Muscle layer of duodenum (tissue), 2 donors: ENCODE results near the gene PLS3.

ENCODE experiments used
- H3K27ac ChIP-seq: one replicate; pipeline ENCODE4 v1.7.0; 2013; ENCODE audit warnings: mild to moderate bottlenecking, low read length
- H3K27me3 ChIP-seq: one replicate; pipeline ENCODE4 v1.7.0; 2013; ENCODE audit warnings: low read depth, mild to moderate bottlenecking, control low read depth, low read length
- H3K36me3 ChIP-seq, 2 donors: one replicate each; pipeline ENCODE4 v1.7.0; 2013; ENCODE audit warnings: low read length in 2 of 2, control low read depth in 1 of 2, mild to moderate bottlenecking in 1 of 2; ENCODE audit not compliant: insufficient read depth in 2 of 2, control insufficient read depth in 1 of 2
- H3K4me1 ChIP-seq, 2 donors: one replicate each; pipeline ENCODE4 v1.7.0; 2013; ENCODE audit warnings: low read length in 2 of 2, mild to moderate bottlenecking in 2 of 2, control low read depth in 1 of 2, moderate library complexity in 1 of 2; ENCODE audit not compliant: insufficient read depth in 2 of 2, control insufficient read depth in 1 of 2
- H3K4me3 ChIP-seq, 2 donors: one replicate each; pipeline ENCODE4 v1.7.0; 2013; ENCODE audit warnings: low read length in 2 of 2, low read depth in 1 of 2, mild to moderate bottlenecking in 1 of 2
- H3K9me3 ChIP-seq, 2 donors: one replicate each; pipeline ENCODE4 v1.7.0; 2013; ENCODE audit warnings: low read length in 2 of 2, control low read depth in 1 of 2, mild to moderate bottlenecking in 1 of 2; ENCODE audit not compliant: control insufficient read depth in 1 of 2
- donor health status: healthy.

The PLS3 gene

GRCh38 chrX:115591856-115592842, 31.2 kb downstream of the PLS3 start:
- Histone ChIP-seq H3K27me3 (no peaks in the 10 kb centered on the region), H3K4me1 (no peaks in the 10 kb centered on the region), H3K27ac (no peak overlapping the region), H3K4me3 (no peak overlapping the region), H3K36me3 (no peaks in the 10 kb centered on the region), H3K9me3 (no peaks in the 10 kb centered on the region)

GRCh38 chrX:115592997-115593734, 32.2 kb downstream of the PLS3 start:
- H3K27me3 ChIP-seq, result no peaks in the 10 kb centered on the region
- no peak overlapping the region for H3K27ac ChIP-seq
- no peaks in the 10 kb centered on the region for H3K36me3 ChIP-seq
- H3K4me3 ChIP-seq, result no peak overlapping the region
- H3K4me1 ChIP-seq, result no peaks in the 10 kb centered on the region
- H3K9me3 ChIP-seq, result no peaks in the 10 kb centered on the region

- H3K36me3 ChIP-seq, result no peaks in the 10 kb centered on the region
Observed at GRCh38 chrX:115595049-115595448, 34.1 kb downstream of the PLS3 start.

GRCh38 chrX:115598556-115598955, 37.6 kb downstream of the PLS3 start:
- Histone ChIP-seq H3K4me1 (peaks cover 0 to 3% of the 10 kb centered on the region in 2 donors), H3K9me3 (no peaks in the 10 kb centered on the region), H3K4me3 (no peak overlapping the region), H3K36me3 (no peaks in the 10 kb centered on the region), H3K27me3 (no peaks in the 10 kb centered on the region), H3K27ac (no peak overlapping the region)

More at GRCh38 chrX:115595049-115595448, 34.1 kb downstream of the PLS3 start:
- H3K27me3 ChIP-seq, result no peaks in the 10 kb centered on the region
- no peak overlapping the region for H3K27ac ChIP-seq
- H3K4me3 ChIP-seq, result no peak overlapping the region
- no peaks in the 10 kb centered on the region for H3K4me1 ChIP-seq
- no peaks in the 10 kb centered on the region for H3K9me3 ChIP-seq

- H3K4me3 ChIP-seq, result no peak overlapping the region
- no peaks in the 10 kb centered on the region for H3K27me3 ChIP-seq
- no peaks in the 10 kb centered on the region for H3K9me3 ChIP-seq
- peaks cover 0 to 3% of the 10 kb centered on the region in 2 donors for H3K4me1 ChIP-seq
- H3K36me3 ChIP-seq, result no peaks in the 10 kb centered on the region
- no peak overlapping the region for H3K27ac ChIP-seq
Observed at GRCh38 chrX:115602308-115602707, 41.3 kb downstream of the PLS3 start.

GRCh38 chrX:115602729-115603389, 41.9 kb downstream of the PLS3 start:
- H3K9me3 ChIP-seq, result no peaks in the 10 kb centered on the region
- H3K4me3 ChIP-seq, result no peak overlapping the region
- H3K4me1 ChIP-seq, result peaks cover 0 to 3% of the 10 kb centered on the region in 2 donors
- H3K36me3 ChIP-seq, result no peaks in the 10 kb centered on the region
- H3K27ac ChIP-seq, result no peak overlapping the region
- H3K27me3 ChIP-seq, result no peaks in the 10 kb centered on the region

GRCh38 chrX:115603534-115604074, 42.6 kb downstream of the PLS3 start:
- no peaks in the 10 kb centered on the region for H3K27me3 ChIP-seq
- H3K27ac ChIP-seq, result no peak overlapping the region
- no peaks in the 10 kb centered on the region for H3K9me3 ChIP-seq
- no peak overlapping the region for H3K4me3 ChIP-seq
- peaks cover 0 to 3% of the 10 kb centered on the region in 2 donors for H3K4me1 ChIP-seq
- H3K36me3 ChIP-seq, result no peaks in the 10 kb centered on the region

- Histone ChIP-seq H3K36me3 (no peaks in the 10 kb centered on the region), H3K27ac (no peak overlapping the region), H3K4me1 (no peaks in the 10 kb centered on the region), H3K27me3 (no peaks in the 10 kb centered on the region), H3K9me3 (no peaks in the 10 kb centered on the region), H3K4me3 (no peak overlapping the region)
Observed at GRCh38 chrX:115606861-115607260, 45.9 kb downstream of the PLS3 start.

- Histone ChIP-seq H3K27me3 (no peaks in the 10 kb centered on the region), H3K4me1 (peaks cover 0 to 4% of the 10 kb centered on the region in 2 donors), H3K4me3 (no peak overlapping the region), H3K9me3 (no peaks in the 10 kb centered on the region), H3K36me3 (no peaks in the 10 kb centered on the region), H3K27ac (no peak overlapping the region)
Observed at GRCh38 chrX:115609621-115610020, 48.6 kb downstream of the PLS3 start.

GRCh38 chrX:115616943-115617563, 56.1 kb downstream of the PLS3 start:
- H3K27me3 ChIP-seq, result no peaks in the 10 kb centered on the region
- peak overlapping the region; percentile 87 for H3K27ac ChIP-seq
- H3K4me3 ChIP-seq, result no peak overlapping the region
- no peaks in the 10 kb centered on the region for H3K36me3 ChIP-seq
- H3K9me3 ChIP-seq, result no peaks in the 10 kb centered on the region
- peaks cover 3 to 4% of the 10 kb centered on the region in 2 donors for H3K4me1 ChIP-seq
